K562 (cell line): ENCODE data around the gene KLHL22.

ENCODE experiments used
- CBX3 ChIP-seq, 2 experiments: IDR thresholded peaks; 1 replicate in 1 of 2; 2 replicates in 1 of 2; pipeline ENCODE4 v1.6.1; 2012; ENCODE audit warnings: inconsistent platforms in 2 of 2, low read length in 2 of 2, borderline replicate concordance in 1 of 2, control low read depth in 1 of 2
- CBX8 ChIP-seq: fragments of 200-600 bp; sonication (generic); IDR thresholded peaks from 2 replicates; pipeline ENCODE4 v1.6.1; 2012; ENCODE audit warnings: borderline replicate concordance, mixed run types, low read depth, mild to moderate bottlenecking, moderate library complexity, mixed read lengths, low read length, control low read depth, inconsistent platforms; ENCODE audit not compliant: poor library complexity, severe bottlenecking; ENCODE audit errors: extremely low read depth
- KDM1A ChIP-seq, 2 experiments: fragments of 450-650 bp; IDR thresholded peaks; 2 replicates each; pipeline ENCODE4 v1.6.1; 2016; ENCODE audit warnings: mild to moderate bottlenecking in 2 of 2
- POLR2A ChIP-seq: fragments of 450-650 bp; conservative IDR thresholded peaks from 2 replicates; pipeline ENCODE4 v1.6.1; 2016
- POLR2AphosphoS5 ChIP-seq: IDR thresholded peaks from 2 replicates; pipeline ENCODE4 v1.6.1; 2011; ENCODE audit warnings: mild to moderate bottlenecking, low read depth, low read length, moderate library complexity; ENCODE audit not compliant: control insufficient read depth, insufficient read depth
- ZFP36 ChIP-seq: fragments of 150-350 bp; IDR thresholded peaks from 2 replicates; pipeline ENCODE4 v1.6.1; 2018; ENCODE audit warnings: low read length, low read depth; ENCODE audit not compliant: partially characterized antibody
- ZNF146 ChIP-seq: IDR thresholded peaks from one replicate; pipeline ENCODE4 v1.6.1; 2018; ENCODE audit warnings: missing compliant biosample characterization; ENCODE audit not compliant: unreplicated experiment
- ZNF778 ChIP-seq: fragments of 450-650 bp; formaldehyde crosslinking; IDR thresholded peaks from 2 replicates; pipeline ENCODE4 v1.4.0; 2020; ENCODE audit warnings: mild to moderate bottlenecking, moderate library complexity
- TF ChIP-seq, protein P1 (sequence below): IDR thresholded peaks from 2 replicates; pipeline ENCODE4 v1.6.1; 2011; ENCODE audit warnings: borderline replicate concordance, low read depth, mild to moderate bottlenecking, moderate library complexity, low read length; ENCODE audit not compliant: insufficient read depth, poor library complexity, severe bottlenecking
- TF ChIP-seq, protein P2 (sequence below): sonication (generic); formaldehyde crosslinking; IDR thresholded peaks from 2 replicates; pipeline ENCODE4 v1.8.1; 2023; ENCODE audit warnings: mild to moderate bottlenecking, missing genetic modification reagents
- TF ChIP-seq, protein P3 (sequence below): sonication (generic); formaldehyde crosslinking; IDR thresholded peaks from 2 replicates; pipeline ENCODE4 v1.9.0; 2022; ENCODE audit warnings: mild to moderate bottlenecking, missing genetic modification reagents

DNA sequence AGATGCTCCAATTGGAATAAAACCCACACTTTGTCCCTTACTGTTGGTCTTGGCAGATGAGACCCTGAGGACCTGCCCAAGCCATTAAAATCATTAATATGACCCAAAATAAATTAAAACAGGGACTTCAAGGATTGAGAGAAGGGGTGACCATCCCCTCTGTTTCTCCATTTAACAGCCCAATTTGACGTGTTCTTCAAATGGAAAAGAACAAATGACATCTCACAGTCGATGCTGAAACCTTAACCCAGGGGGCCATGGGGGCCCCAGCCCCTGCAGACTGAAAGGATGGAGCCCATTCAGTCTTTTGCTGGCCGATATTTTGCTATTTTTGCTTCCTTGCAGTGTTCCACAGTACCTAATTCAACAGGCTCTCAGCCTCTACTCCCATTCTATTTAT lies 81.1 kb downstream of the KLHL22 start:
- TF ChIP-seq CBX3 (IDR thresholded peaks at IDR 0.05; ENCODE audit: borderline replicate concordance in 1 of 2, low read length in 2 of 2) (no peak), ZNF146 (CRISPR knock-in tag) (no peak), POLR2A (no peak), POLR2AphosphoS5 (no peak), ZNF778 (CRISPR knock-in tag) (no peak), CBX8 (no peak), ZFP36 (no peak), KDM1A (IDR thresholded peaks at IDR 0.05) (no peak)
- TF ChIP-seq, protein P1, sequence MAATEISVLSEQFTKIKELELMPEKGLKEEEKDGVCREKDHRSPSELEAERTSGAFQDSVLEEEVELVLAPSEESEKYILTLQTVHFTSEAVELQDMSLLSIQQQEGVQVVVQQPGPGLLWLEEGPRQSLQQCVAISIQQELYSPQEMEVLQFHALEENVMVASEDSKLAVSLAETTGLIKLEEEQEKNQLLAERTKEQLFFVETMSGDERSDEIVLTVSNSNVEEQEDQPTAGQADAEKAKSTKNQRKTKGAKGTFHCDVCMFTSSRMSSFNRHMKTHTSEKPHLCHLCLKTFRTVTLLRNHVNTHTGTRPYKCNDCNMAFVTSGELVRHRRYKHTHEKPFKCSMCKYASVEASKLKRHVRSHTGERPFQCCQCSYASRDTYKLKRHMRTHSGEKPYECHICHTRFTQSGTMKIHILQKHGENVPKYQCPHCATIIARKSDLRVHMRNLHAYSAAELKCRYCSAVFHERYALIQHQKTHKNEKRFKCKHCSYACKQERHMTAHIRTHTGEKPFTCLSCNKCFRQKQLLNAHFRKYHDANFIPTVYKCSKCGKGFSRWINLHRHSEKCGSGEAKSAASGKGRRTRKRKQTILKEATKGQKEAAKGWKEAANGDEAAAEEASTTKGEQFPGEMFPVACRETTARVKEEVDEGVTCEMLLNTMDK = no peak
- TF ChIP-seq, protein P2, sequence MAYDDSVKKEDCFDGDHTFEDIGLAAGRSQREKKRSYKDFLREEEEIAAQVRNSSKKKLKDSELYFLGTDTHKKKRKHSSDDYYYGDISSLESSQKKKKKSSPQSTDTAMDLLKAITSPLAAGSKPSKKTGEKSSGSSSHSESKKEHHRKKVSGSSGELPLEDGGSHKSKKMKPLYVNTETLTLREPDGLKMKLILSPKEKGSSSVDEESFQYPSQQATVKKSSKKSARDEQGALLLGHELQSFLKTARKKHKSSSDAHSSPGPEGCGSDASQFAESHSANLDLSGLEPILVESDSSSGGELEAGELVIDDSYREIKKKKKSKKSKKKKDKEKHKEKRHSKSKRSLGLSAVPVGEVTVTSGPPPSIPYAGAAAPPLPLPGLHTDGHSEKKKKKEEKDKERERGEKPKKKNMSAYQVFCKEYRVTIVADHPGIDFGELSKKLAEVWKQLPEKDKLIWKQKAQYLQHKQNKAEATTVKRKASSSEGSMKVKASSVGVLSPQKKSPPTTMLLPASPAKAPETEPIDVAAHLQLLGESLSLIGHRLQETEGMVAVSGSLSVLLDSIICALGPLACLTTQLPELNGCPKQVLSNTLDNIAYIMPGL (CRISPR knock-in tag) = no peak
- TF ChIP-seq, protein P3, sequence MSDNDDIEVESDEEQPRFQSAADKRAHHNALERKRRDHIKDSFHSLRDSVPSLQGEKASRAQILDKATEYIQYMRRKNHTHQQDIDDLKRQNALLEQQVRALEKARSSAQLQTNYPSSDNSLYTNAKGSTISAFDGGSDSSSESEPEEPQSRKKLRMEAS (CRISPR knock-in tag) = no peak
